Esophagus mucosa (tissue), 1 donor: ENCODE measurements around the gene HIPK2. TPM values are rescaled to one million over a fixed set of nuclear protein-coding genes. Genes with fewer than 3 reads are reported as not detected.

Experiments
- ATAC-seq: fragments of 200-7000 bp; cut with Tn5 transposase; one replicate; pipeline ENCODE4 v1.9.1; 2020
- total RNA-seq: library from RNA; stranded (reverse); gene quantifications from one replicate; pipeline ENCODE4 v1.2.4, GENCODE V29; 2023
- donor health status: DM: yes; HTN: yes; CAD: no.

HIPK2 gene
- total RNA-seq, 1 donor from 2014 or later: 39.5 TPM

DNA sequence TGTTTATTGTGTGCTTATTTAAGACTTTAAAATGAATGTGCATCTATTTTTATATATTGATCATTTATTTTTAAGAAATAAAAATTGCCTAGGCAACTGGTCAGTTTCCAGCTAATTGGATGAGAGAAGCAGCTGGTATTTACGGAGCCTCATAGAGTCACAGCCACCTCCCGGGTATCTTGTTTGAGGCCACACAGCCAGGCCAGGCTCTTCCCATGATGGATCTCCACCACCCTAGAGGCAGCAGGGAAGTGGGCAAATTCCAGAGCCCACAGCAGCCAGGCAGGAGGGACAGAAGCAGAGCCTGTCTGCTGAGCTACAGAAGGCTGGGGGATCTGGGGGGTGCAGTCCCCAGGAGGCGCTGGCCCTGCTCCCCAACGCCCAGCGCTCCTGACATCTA lies 192.8 kb downstream of the HIPK2 start:
- ATAC-seq: no peak

DNA sequence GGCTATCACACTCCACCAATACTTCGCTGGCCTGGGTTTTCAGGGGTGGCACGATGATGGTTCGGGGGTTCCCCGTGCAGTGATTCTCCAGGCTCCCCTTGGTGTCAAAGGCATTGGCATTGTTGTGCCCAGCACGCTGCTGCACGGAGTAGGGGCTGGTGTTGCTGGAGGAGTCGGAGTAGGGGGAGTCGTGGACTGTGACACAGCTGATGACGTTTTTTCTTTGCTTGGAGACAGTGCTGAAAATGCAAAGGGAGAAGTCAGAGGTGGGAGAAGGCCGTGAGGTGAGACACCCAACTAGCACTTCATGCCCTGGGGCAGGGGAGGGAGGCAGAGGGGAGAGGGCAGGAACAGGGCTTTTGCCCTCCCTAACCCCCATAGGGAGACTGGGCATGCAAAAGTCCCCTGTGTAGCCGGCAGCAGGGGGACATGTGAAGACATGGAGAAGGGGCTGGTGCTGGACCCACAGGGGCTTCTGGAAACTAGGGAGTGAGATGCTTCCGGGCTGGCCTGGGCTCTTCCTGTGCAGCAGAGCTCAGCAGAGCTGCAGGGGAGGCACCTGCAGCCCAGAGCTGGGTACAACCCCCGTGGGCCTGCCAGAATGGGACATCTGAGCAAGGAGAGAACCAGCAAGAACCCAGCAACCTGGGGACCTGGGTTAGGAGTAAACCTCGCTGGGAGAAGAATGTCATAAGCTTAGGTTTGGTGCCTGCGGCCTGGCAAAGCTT lies 193.8 kb downstream of the HIPK2 start:
- ATAC-seq: no peak

DNA sequence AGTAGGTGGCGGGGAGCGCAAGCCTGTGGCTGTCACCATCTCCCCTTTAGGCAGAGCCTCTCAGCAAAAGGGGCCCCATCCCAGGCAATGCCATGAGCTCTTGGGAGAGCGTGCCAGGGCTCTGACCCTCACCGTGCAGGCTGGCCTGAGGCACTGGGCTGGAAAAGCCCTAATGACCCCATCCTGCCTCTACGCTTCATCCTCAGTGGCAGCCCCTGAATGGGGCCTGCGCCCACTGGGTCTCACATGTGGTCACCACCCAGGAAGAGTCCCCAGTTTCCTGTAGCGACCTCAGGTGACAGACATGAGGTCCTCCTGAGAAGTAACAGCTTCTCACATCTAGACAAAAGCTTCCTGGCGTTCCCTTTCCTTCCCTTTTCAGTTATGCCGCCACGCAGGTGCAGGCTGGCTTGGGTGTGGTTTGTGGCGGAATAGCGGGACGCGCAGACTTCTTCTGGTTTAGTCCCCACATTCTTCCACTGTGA lies 195.1 kb downstream of the HIPK2 start:
- no peak for ATAC-seq

DNA sequence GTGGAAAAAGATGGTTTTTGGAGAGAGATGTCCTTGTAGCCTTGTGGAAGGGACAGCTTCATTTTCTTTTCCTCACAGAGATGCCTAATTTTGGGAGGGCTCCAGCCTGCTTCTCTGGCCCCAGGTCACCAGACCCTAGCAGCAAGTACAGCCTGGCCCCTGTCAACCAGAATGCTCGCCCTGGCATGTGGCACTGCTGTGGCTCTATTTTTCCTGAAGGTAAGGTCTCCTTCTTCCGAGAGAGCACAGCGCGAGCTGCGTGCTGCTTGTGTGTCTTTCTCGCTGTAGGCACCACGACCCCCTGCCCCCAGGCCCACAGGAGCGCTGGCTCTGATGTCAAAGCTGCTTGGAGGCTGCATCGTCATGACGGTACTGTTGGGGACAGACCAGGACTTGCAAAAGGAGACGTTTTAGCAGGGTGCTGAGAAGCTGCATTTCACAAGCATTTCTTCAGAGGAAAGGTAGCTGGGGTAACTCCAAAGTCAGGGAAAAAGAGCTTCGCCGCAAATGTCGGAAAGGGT lies 195.6 kb downstream of the HIPK2 start:
- no peak for ATAC-seq

DNA sequence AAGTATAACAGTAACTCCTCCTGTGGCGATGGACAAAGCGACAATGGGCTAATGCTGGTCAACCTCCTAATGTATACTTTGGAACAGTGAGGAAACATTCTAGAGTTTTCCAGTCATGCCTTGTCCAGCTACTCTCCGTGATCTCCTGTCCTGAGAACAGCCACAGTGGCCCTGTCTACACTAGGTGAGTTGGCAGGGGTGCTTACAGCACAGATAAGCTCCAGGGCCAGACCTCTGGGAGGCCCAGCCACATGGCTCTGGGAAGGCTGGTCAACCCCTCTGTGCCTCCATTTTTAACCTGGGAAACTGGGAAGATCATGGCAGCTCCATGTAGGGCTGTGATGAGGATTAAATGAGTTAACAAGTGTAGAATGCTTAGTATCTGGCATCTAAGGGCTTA lies 197.4 kb downstream of the HIPK2 start:
- ATAC-seq: no peak

DNA sequence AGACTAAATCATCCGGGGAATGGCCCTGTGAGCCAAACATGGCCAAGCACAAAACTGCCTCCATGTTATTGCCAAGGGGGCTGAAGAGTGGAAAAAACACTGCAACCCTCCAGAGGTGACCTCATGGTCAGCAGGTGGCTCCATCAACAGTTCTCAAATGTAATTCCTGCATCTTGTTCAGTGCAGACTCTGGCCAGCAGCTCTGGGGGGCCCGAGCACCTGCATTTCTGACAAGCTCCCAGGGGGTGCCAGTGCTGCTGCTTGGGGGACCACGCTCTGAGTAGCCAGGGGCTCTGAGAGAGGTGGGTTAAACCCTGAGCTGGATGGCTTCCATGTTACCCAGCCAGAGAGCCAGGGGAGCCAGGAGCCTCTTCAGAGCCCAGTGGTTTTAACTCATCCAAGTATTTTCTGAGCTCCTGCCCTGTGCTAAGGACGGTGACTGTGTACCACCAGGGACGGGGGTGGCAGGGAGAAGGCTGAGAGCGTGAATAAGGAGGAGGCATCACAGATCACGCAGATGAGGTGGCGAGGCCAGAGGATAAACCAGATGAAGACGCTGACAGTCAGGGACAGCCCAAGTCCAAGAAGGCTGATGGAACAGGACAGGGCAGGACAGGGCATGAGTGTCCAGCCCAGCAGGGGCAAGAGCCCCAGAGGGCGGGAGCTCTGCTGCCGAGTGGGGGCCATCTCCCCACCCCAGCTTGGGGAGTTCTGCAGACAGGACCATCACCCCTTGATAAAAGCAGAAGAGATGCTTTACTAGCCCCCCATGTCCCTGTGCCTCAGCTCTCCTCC lies 201.4 kb downstream of the HIPK2 start:
- no peak for ATAC-seq

DNA sequence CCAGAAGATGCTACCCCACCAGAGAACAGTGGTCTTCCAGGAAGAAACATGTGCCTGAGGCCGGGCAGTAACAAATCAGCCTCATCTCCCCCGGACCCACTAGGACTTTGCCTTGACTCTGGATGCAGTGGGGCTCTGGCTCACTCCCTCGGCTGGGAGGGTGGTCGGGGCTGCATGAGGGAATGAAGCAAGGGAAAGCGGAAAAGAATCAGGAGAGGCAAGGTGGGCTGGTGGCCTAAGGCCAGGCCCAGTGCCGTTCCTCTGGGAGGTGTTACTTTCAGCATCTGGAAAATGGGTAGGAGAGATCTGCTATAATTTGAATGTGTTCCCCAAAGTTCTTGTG lies 202.5 kb downstream of the HIPK2 start:
- ATAC-seq: no peak

DNA sequence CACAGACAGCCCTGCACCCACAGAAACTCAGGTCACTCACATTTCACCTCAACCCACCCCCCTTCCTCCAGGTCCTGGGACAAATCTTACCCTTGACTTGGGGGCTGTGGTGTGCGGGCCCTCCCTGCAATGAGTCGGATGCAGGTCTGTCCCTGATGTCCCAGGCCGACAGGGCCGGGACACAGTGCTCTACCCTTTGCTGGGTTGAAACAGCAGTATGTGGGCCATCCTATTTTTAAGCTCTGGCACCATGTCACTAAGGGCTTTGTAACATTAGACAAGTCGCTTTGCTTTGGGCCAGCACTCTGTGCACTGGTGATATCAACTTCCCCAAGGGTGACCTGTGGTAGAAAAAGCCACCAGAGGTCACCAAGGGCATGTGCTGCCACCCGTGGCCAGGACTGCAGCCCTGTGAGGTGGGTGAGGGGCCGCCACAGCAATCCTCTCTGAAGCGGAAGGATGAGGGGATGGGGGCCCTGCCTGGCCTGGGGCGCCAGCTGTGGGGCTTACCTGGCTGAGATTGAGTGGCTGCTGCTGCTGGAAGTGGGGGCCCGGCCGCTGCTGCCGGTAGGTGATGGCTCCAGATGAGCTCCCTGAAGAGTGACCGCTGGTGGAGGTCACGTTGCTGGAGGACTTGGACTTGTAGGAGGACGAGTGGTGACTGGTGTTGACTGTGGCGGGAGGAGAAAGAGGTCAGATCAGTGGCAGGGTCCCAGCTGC lies 203.0 kb downstream of the HIPK2 start:
- no peak for ATAC-seq

DNA sequence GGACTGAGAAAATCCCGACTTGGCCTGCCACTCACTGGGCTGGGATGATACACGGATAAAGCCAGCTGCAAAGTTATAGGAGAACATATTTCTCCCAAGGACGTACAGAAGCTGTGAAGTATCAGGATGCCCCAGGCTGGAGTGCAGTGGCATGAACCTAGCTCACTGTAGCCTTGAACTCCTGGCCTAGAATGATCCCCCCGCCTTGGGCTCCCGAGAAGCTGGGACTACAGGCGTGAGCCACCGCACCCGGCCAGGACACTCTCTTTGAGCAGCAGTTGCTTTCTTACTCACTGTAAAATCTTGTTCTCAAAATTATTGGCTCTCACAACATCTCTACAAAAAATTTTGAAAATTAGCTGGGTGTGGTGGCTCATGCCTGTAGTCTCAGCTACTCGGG lies 203.9 kb downstream of the HIPK2 start:
- ATAC-seq: no peak

DNA sequence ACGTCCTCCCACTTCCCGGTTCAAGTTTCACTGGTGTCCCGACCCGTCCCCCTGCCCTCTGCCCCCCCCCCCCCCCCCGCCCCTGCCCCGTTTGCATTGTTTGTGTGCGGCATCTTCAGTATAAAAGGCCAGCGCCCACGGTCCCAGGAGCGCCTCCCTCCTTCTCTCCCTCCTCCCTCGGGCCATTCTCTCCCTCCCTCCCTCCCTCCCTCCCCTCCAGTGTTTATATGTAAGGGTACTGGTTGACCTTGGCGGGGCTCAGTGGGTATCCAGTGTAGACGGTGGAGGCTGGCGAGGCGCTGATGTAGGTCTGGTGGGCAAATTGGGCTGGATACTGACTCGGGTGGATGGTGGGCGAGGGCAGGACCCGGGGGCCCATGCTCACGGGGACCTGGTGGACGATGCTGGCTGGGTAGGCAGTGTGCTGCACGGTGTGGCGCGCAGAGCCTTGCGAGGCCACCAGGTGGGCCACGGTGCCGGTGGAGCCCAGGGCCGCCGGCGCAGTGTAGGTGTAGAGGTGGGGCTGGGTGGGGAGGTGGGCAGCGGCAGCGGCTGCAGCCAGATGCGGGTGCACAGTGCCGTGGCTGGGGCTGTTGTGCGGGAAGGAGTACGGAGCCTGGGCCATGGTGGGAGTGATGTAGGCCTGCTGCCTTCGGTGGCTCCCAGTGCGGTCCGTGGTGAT lies 205.0 kb downstream of the HIPK2 start:
- ATAC-seq: no peak

DNA sequence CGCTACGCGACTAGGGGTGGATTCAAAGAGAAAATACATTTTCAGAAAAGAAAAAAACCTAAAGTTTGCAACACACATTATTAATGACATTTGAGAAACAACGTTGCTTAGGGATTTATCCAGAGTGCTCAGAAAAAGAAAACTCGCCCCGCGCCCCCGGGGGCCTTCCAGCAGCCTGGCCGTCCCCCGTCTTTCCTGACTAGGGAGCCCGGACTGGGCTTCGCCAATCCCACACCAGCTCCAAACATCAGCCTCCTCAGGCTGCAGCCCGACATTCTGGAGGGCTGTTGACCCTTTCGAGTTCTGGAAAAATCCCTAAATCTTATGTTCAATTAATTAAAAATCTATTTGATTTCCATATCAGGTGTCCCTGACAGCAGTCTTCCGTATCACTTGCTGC lies 205.7 kb downstream of the HIPK2 start:
- no peak for ATAC-seq

DNA sequence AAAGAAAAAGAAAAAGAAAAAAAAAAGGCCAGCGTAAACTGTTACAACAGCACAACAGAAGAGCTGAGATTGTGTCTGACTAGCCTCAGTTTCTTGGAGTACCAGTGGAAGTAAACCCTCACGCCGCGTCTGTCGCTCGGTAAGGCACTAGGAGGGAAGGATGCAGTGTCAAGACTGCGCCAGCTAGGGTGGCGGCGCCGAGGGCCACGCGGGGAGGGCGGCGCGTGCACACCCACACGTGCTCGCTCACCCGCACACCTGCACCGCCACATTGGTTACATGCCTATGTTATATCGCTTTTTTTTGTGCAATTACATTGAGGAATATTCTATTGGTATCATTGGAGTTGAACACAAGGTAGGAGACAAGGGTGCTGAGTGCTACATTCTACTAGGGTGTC lies 206.1 kb downstream of the HIPK2 start:
- no peak for ATAC-seq

DNA sequence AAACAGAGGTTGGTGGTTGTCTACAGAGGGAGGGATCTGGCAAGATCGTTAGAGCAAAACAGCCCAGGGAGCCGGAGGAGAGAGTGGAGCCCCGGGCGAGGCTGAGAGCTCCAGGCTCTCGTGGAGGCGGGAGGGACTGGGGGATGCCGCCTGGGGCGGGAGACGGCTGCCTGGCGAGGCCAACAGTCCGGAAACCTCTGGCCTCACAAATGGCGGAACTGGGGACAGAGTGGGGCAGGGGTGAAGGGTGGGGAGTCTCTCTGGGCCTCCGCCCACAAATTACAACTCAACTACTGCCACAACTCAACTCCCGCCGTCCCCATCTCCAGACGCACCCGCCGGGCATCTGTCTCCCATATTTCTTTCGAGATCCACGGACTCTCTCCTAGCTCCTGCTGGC lies 206.6 kb downstream of the HIPK2 start:
- ATAC-seq: no peak

DNA sequence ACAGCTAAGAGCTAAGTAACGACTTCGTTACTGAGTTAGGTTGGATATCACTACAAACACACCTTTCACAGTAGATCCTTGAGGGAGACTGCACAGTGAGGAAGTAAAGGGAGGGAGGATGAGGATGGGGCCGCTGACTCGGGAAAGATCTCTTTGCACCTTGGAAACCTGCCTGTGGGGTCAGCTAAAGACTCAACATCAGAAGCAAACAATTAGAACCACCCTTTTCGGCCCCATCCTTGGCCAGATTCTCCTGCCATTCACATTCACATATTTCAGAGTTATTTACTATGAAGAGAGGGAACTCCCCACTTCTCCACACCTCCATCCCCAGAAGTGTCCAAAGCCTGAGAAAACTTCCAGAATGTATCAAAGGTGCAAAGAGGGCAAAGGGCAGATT lies 207.2 kb downstream of the HIPK2 start:
- no peak for ATAC-seq

DNA sequence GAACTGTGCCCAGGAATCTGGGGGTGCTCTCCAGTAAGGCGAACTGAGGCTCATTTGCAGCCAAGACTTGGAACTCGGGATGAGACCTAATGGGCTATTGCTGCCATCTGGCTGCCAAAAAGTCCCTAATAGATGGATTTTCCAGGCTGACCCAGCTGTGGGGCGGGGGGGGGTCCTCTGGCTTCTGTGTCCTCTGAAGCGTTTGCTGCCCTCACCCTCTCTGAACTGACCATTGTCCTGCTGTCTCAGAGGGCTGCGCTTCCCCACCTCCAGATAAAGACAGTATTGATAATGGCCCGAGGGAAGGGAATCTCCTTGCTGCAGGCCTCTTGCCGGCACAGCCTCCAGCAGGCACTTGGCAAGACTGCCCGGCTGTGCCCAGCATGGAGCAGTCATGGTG lies 207.7 kb downstream of the HIPK2 start:
- no peak for ATAC-seq

DNA sequence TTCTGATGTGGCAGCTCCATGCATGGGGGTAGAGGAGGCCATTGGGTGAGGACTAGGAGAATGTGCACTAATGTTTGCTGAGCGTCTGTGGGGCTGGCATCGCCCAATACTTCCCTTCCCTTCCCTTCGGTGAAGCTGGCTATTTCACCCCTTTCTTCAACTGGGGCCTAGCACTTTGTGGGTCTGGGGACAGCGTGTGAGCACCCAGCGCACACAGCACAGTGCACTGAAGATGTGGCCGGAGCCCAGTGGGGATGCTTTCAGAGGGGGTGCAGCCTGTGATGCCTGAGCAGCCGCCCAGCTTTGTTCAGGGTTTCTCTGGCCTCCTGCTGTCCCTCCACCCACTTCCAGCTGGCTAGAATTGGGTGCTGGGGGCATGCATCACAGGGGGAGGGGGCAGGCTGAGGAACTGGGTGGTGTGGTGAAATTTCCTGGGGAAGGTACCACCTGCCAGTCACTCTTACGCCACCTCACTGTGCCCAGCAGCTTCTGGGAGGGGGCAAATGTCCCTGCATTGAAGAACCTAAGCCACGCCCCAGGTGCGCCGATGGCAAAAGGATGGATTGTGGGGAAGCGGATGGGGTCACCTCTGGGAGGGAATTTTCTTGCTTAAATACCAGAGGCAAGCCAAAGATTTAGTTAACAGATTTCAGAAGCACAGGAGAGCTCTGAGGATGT lies 208.8 kb downstream of the HIPK2 start:
- no peak for ATAC-seq

DNA sequence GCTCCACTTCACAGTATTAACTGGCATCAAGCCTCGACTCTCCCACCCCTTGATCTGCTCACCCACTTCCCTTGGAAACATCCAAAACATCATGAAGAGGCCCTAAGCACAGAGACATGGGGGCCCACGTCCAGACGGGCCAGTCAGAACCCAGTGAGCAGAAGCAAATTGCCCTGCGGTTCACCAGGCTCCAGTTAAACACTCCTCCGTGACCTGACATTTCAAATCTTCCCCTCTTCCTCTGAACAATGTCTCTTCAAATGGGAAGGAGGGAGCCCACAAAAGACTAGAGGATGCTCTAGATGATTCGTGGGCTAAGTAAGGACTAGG lies 209.5 kb downstream of the HIPK2 start:
- no peak for ATAC-seq

DNA sequence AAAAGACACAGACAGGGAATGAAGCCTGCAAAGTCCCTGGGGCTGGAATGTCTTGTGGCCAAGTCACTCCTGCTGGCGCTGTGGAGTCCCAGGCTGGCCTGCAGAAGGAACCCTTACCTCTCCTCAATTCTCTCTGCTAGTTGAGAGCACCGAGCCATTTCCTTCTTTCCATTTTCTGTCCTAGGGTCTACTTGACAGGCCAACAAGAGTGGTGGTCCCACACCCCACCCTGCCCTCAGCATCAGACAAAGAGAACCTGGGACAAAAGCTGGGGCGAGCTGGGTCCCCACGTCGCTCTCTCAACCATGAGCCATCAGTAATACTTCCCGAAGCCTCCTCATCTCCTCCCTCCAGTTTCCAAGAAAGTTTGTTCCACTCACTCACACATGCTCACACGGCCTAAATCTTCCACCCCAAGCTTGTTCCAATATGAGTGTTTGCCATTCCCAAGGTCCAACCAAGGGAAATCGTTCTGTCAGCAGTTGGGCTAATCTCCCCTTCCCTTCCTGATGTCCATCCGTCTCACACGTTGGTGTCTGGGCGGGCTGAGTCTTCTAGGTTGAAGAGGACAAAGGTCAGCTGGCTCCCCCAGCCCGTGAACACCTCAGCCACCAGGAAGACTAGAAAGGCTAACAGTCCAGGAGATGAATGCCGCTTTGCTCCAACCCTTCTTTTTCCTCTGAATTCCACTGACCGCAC lies 210.0 kb downstream of the HIPK2 start:
- no peak for ATAC-seq

DNA sequence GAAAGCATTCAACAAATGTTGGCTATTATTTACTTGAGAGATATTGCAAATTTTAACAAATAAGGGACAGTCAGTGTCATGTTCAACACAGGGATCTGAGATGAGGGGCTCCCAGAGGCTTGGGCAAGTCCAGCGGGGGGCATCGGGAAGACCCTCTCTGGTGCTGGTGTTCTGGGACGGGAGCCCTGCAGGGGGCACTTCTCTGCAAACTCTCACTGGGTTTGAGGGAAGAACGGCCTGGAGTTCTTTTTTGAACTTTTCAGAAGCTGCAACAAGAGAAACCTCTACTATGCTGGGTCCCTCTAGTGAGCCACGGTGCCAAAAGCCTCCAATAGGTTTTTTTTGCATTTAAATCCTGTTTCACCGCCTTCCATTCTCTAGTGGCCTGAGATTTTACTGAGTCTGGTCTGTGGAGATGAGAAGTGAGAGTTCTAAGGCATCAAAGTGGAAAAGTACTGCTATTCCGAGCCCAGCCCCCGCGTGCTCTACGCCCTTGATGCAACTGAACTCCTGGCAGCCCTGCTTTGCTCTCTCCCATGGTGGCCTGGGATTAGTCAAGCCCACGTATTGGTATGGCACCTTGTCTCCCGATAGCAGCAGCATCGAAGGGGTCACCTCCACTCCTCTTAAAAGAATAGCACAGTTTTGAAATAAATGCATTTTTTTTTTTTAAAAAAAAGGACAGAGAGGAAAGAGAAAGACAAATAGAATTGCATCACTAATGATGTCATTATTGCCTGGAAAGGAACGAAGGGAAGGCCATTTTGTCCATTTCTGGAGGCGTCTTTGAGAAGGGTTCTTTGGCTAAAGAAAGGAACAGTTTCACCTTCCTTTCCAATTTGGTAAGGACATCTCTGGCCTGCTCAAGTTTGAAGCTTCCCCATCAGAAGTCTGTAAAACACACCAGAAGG lies 210.8 kb downstream of the HIPK2 start:
- no peak for ATAC-seq

DNA sequence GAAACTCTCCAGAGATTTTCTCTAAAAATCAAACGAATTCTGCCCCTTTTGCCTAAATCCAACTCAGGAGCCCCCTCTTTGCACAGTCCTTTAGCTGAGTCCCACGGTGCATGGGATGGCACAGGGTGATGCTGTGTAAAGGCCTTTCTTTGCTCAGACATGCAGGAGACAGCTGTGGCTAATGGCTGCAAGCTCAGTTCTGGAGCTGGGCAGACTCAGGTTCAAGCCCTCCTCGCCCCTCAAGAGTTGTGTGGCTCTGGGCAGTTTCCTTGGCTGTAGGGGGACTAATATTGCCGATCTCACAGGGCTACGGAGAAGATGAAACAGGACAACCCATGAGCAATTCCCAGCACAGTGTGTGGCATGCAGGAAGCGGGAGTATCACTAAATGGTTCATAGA lies 211.7 kb downstream of the HIPK2 start:
- no peak for ATAC-seq

DNA sequence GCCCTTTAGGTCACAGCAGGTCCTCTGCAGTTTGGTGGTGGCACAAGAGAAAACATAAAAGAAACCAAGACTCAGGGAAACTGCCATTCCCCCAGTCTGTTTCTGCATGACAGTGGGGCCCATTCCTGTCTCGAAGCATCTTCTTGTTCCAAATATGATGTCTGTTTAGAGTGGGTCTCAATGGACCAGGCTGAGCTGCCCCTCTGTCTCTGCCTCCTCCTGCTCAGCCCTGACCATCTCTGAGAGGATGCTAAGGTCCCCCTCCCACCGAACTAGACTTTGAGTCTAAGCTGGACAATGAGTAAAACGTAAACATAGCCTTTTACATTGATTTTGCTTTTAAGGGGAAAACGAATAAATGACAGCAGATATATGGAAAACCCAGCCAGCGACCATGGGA lies 213.9 kb downstream of the HIPK2 start:
- ATAC-seq: no peak
